ENCODE measurements around the gene ABCA10.

DNA sequence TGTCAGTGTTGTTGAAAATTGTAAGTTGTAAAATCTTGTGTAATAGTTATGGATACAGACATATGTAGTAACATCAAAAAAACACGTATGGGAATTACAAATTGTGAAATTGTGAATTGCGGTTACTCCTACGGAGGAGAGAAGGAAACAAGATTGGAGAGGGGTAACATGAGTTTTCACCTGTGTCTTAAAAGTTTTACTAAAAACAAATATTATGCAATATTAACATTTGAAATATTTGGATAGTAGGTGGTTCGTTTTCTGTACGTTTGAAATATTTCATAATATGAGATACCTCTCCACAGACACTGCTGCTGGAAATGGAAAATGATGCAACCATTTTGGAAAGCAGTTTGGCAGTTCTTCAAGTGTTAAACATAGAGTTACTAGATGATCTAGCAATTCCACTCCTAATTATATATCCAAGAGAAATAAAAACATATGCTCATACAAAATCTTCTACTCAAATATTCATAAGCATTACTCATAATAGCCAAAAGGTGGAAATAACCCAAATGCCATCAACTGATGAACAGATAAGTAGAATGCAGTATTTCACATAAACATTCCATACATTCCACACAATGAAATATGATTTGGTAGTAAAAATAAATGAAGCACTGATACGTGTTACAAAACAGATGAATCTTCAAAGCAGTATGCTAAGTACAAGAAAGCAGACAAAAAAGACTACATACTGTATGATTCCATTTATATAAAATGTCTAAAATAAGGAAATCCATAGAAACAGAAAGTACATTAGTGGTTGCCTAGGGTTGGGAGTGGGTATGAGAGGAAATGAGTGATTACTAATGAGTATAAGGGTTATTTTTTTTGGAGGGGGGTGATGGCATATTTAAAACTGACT is 40.7 kb upstream of the ABCA10 start:
- TF ChIP-seq ZNF121 (CRISPR knock-in tag; IDR thresholded peaks at IDR 0.05) (no peak), KAT7 (CRISPR knock-in tag; IDR thresholded peaks at IDR 0.05; ENCODE audit: borderline replicate concordance) (no peak), TEAD1 (CRISPR knock-in tag; IDR thresholded peaks at IDR 0.05) (no peak)
- TF ChIP-seq, protein P1, sequence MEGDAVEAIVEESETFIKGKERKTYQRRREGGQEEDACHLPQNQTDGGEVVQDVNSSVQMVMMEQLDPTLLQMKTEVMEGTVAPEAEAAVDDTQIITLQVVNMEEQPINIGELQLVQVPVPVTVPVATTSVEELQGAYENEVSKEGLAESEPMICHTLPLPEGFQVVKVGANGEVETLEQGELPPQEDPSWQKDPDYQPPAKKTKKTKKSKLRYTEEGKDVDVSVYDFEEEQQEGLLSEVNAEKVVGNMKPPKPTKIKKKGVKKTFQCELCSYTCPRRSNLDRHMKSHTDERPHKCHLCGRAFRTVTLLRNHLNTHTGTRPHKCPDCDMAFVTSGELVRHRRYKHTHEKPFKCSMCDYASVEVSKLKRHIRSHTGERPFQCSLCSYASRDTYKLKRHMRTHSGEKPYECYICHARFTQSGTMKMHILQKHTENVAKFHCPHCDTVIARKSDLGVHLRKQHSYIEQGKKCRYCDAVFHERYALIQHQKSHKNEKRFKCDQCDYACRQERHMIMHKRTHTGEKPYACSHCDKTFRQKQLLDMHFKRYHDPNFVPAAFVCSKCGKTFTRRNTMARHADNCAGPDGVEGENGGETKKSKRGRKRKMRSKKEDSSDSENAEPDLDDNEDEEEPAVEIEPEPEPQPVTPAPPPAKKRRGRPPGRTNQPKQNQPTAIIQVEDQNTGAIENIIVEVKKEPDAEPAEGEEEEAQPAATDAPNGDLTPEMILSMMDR (IDR thresholded peaks at IDR 0.05), result no peak
- TF ChIP-seq, protein P2, sequence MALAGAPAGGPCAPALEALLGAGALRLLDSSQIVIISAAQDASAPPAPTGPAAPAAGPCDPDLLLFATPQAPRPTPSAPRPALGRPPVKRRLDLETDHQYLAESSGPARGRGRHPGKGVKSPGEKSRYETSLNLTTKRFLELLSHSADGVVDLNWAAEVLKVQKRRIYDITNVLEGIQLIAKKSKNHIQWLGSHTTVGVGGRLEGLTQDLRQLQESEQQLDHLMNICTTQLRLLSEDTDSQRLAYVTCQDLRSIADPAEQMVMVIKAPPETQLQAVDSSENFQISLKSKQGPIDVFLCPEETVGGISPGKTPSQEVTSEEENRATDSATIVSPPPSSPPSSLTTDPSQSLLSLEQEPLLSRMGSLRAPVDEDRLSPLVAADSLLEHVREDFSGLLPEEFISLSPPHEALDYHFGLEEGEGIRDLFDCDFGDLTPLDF (CRISPR knock-in tag; IDR thresholded peaks at IDR 0.05), result no peak
- TF ChIP-seq, protein P3, sequence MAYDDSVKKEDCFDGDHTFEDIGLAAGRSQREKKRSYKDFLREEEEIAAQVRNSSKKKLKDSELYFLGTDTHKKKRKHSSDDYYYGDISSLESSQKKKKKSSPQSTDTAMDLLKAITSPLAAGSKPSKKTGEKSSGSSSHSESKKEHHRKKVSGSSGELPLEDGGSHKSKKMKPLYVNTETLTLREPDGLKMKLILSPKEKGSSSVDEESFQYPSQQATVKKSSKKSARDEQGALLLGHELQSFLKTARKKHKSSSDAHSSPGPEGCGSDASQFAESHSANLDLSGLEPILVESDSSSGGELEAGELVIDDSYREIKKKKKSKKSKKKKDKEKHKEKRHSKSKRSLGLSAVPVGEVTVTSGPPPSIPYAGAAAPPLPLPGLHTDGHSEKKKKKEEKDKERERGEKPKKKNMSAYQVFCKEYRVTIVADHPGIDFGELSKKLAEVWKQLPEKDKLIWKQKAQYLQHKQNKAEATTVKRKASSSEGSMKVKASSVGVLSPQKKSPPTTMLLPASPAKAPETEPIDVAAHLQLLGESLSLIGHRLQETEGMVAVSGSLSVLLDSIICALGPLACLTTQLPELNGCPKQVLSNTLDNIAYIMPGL (CRISPR knock-in tag; IDR thresholded peaks at IDR 0.05), result no peak
- TF ChIP-seq, protein P4, sequence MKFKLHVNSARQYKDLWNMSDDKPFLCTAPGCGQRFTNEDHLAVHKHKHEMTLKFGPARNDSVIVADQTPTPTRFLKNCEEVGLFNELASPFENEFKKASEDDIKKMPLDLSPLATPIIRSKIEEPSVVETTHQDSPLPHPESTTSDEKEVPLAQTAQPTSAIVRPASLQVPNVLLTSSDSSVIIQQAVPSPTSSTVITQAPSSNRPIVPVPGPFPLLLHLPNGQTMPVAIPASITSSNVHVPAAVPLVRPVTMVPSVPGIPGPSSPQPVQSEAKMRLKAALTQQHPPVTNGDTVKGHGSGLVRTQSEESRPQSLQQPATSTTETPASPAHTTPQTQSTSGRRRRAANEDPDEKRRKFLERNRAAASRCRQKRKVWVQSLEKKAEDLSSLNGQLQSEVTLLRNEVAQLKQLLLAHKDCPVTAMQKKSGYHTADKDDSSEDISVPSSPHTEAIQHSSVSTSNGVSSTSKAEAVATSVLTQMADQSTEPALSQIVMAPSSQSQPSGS (CRISPR knock-in tag; IDR thresholded peaks at IDR 0.05; ENCODE audit: borderline replicate concordance, low read depth), result no peak
- TF ChIP-seq, protein P5, sequence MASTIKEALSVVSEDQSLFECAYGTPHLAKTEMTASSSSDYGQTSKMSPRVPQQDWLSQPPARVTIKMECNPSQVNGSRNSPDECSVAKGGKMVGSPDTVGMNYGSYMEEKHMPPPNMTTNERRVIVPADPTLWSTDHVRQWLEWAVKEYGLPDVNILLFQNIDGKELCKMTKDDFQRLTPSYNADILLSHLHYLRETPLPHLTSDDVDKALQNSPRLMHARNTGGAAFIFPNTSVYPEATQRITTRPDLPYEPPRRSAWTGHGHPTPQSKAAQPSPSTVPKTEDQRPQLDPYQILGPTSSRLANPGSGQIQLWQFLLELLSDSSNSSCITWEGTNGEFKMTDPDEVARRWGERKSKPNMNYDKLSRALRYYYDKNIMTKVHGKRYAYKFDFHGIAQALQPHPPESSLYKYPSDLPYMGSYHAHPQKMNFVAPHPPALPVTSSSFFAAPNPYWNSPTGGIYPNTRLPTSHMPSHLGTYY (CRISPR knock-in tag; IDR thresholded peaks at IDR 0.05), result no peak
- TF ChIP-seq, protein P6, sequence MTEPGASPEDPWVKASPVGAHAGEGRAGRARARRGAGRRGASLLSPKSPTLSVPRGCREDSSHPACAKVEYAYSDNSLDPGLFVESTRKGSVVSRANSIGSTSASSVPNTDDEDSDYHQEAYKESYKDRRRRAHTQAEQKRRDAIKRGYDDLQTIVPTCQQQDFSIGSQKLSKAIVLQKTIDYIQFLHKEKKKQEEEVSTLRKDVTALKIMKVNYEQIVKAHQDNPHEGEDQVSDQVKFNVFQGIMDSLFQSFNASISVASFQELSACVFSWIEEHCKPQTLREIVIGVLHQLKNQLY (CRISPR knock-in tag; IDR thresholded peaks at IDR 0.05), result no peak
- TF ChIP-seq, protein P7, sequence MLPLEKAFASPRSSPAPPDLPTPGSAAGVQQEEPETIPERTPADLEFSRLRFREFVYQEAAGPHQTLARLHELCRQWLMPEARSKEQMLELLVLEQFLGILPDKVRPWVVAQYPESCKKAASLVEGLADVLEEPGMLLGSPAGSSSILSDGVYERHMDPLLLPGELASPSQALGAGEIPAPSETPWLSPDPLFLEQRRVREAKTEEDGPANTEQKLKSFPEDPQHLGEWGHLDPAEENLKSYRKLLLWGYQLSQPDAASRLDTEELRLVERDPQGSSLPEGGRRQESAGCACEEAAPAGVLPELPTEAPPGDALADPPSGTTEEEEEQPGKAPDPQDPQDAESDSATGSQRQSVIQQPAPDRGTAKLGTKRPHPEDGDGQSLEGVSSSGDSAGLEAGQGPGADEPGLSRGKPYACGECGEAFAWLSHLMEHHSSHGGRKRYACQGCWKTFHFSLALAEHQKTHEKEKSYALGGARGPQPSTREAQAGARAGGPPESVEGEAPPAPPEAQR (CRISPR knock-in tag; IDR thresholded peaks at IDR 0.05), result no peak
